ENCODE data around the gene SPATA12. TPM values are rescaled to one million over a fixed set of nuclear protein-coding genes. Genes with fewer than 3 reads are reported as not detected.

SPATA12 gene
- total and polyA plus RNA-seq, 2 of the 8 experiments (the other 6 are each of a cell fraction or from before 2014, with no cell fraction given), result 0.19 to 0.97 TPM

- Histone ChIP-seq H3K23me2 (ENCODE audit: low read depth, low read length) (0 out of 2 replicates have a peak, but pooled peaks cover 2% of the 10 kb centered on the region), H3K4me3 (ENCODE audit: extremely low read depth in 1 of 4, insufficient read depth in 2 of 4, low read depth in 3 of 4, low read length in 4 of 4) (no peak overlapping the region), H3K79me2 (ENCODE audit: control insufficient read depth in 1 of 2, insufficient read depth in 2 of 2, low read length in 2 of 2) (no peaks in the 10 kb centered on the region), H3K27me3 (replicated peaks in 1 of 4; ENCODE audit: control insufficient read depth in 3 of 4, extremely low read depth in 1 of 4, insufficient read depth in 3 of 4, low read length in 3 of 4) (no peaks in the 10 kb centered on the region), H2AK5ac (ENCODE audit: low read depth, low read length) (no peak overlapping the region), H3K4ac (replicated peaks; ENCODE audit: insufficient read length, low read depth, low read length) (no peak overlapping the region), H4K5ac (ENCODE audit: insufficient read length, low read depth, low read length) (no peak overlapping the region), H3K36me3 (ENCODE audit: control insufficient read depth in 2 of 4, insufficient read depth in 4 of 4, low read length in 3 of 4) (0 out of 8 replicates have a peak, but pooled peaks cover 0 to 3% (median 0%) of the 10 kb centered on the region in 4 experiments), H4K20me1 (replicated peaks in 1 of 2; ENCODE audit: control insufficient read depth in 1 of 2, insufficient read depth in 2 of 2, low read length in 2 of 2) (no peaks in the 10 kb centered on the region), H3K4me2 (ENCODE audit: insufficient read depth in 1 of 2, low read depth in 2 of 2, low read length in 2 of 2) (no peak overlapping the region), H2BK20ac (ENCODE audit: low read length) (no peak overlapping the region), H2BK15ac (ENCODE audit: low read length) (no peak overlapping the region), H4K8ac (ENCODE audit: extremely low read depth, insufficient read depth, low read length) (no peak overlapping the region), H3K9me3 (ENCODE audit: insufficient read depth in 2 of 2, low read depth in 1 of 2, low read length in 1 of 2) (peaks cover 0 to 7% of the 10 kb centered on the region in 2 experiments; a peak in 1 of 4 replicates), H2BK5ac (ENCODE audit: low read depth, low read length) (no peak overlapping the region), H3K79me1 (ENCODE audit: low read depth, low read length) (no peaks in the 10 kb centered on the region), H3K4me1 (replicated peaks in 1 of 4; ENCODE audit: control insufficient read depth in 3 of 4, insufficient read depth in 4 of 4, low read length in 3 of 4) (peaks cover 10 to 13% (median 11%) of the 10 kb centered on the region in 4 experiments), H2BK120ac (replicated peaks; ENCODE audit: low read depth, low read length) (no peak overlapping the region), H4K91ac (replicated peaks; ENCODE audit: insufficient read length, low read length) (no peak overlapping the region), H3K27ac (ENCODE audit: low read depth, low read length) (no peak overlapping the region), H3K23ac (ENCODE audit: insufficient read length) (no peak overlapping the region), H3K18ac (ENCODE audit: extremely low read depth, low read length) (no peak overlapping the region), H2AFZ (ENCODE audit: low read length) (no peak overlapping the region), H3K56ac (replicated peaks; ENCODE audit: insufficient read length, low read depth, low read length) (no peak overlapping the region), H3K9ac (replicated peaks in 1 of 4; ENCODE audit: extremely low read depth in 1 of 4, low read depth in 3 of 4, low read length in 3 of 4) (no peak overlapping the region), H2BK12ac (ENCODE audit: low read depth, low read length) (no peak overlapping the region), H3K14ac (ENCODE audit: insufficient read length) (no peak overlapping the region)
- ChIA-PET CTCF (ENCODE audit: partially characterized antibody) (interaction anchor here (3.1 kb wide), 1 partner anchor 18 kb away, joined by 14 read pairs; no protein-coding TSS in a partner anchor), POLR2A (ENCODE audit: partially characterized antibody) (no interaction called here)
- TF ChIP-seq CTBP2 (IDR thresholded peaks at IDR 0.05; ENCODE audit: borderline replicate concordance, insufficient read depth, insufficient read length, low read length) (no peak), SIN3A (conservative IDR thresholded peaks at IDR 0.05 in 1 of 2, IDR thresholded peaks at IDR 0.05 in 1 of 2; ENCODE audit: low read depth in 1 of 2, low read length in 2 of 2) (no peak), JUND (IDR thresholded peaks at IDR 0.05; ENCODE audit: low read length) (no peak), BACH1 (IDR thresholded peaks at IDR 0.05; ENCODE audit: low read length) (no peak), RAD21 (IDR thresholded peaks at IDR 0.05 in 1 of 2, conservative IDR thresholded peaks at IDR 0.05 in 1 of 2; ENCODE audit: low read depth in 2 of 2, low read length in 2 of 2) (no peak), CHD2 (IDR thresholded peaks at IDR 0.05; ENCODE audit: low read length) (no peak), ASH2L (IDR thresholded peaks at IDR 0.05; ENCODE audit: low read length) (no peak), RNF2 (IDR thresholded peaks at IDR 0.05; ENCODE audit: borderline replicate concordance, low read depth, low read length, missing control alignments, poor library complexity, severe bottlenecking) (no peak), JUN (IDR thresholded peaks at IDR 0.05; ENCODE audit: low read depth, low read length) (no peak), KDM5A (IDR thresholded peaks at IDR 0.05; ENCODE audit: low read length) (no peak)
- no peak for FAIRE-seq
- WGBS, 2 experiments (ENCODE audit: extremely low coverage in 1 of 2, insufficient coverage in 1 of 2, insufficient read length in 1 of 2, insufficient replicate concordance in 2 of 2, low coverage in 1 of 2, low lambda C conversion rate in 2 of 2, missing lambda C conversion rate in 1 of 2), result 97% methylated on average over 17 of the region's 22 CpGs; no CpG with 5 or more reads in 1 of the 2 experiments
- DNase-seq (ENCODE audit: low read depth in 1 of 2, low spot score in 2 of 2), result no peak
Measured at GRCh38 chr3:57012847-57013246, 47.6 kb upstream of the SPATA12 start.
